ENCODE results near the gene CNKSR3. TPM values are rescaled to one million over a fixed set of nuclear protein-coding genes. Genes with fewer than 3 reads are reported as not detected.
A peak's percentile ranks its signal among the peaks of the same experiment; 100 is the strongest.

CNKSR3 gene
- total and polyA plus RNA-seq, 12 donors: 4.2 to 42.2 (median 24.1) TPM

DNA sequence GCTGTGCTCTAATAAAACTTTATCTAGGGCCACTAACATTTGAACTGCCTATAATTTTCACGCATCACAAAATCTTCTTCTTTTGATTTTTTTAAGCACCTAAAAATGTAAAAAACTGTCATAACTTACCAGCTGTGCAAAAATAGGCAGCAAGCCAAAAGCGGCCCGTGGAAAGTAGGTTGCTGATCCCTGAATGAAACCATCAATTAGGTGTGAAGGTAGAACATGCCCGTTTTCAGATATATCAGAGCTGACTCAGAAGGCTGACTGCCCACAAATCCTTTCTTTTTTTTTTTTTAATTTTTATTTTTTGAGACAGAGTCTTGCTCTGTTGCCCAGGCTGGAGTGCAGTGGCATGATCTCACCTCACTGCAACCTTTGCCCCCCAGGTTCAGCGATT, 149.0 kb downstream of the CNKSR3 start:
- no peak for ATAC-seq
- Histone ChIP-seq H3K27ac (no peak overlapping the region), H3K4me3 (no peak overlapping the region), H3K27me3 (no peaks in the 10 kb centered on the region), H3K9me3 (no peaks in the 10 kb centered on the region), H3K36me3 (no peaks in the 10 kb centered on the region), H3K4me1 (peaks cover 0 to 21% (median 0%) of the 10 kb centered on the region in 9 donors)
- WGBS, 2 donors: 92 to 95% methylated on average over 5 of the region's 5 CpGs
- TF ChIP-seq, protein P1, sequence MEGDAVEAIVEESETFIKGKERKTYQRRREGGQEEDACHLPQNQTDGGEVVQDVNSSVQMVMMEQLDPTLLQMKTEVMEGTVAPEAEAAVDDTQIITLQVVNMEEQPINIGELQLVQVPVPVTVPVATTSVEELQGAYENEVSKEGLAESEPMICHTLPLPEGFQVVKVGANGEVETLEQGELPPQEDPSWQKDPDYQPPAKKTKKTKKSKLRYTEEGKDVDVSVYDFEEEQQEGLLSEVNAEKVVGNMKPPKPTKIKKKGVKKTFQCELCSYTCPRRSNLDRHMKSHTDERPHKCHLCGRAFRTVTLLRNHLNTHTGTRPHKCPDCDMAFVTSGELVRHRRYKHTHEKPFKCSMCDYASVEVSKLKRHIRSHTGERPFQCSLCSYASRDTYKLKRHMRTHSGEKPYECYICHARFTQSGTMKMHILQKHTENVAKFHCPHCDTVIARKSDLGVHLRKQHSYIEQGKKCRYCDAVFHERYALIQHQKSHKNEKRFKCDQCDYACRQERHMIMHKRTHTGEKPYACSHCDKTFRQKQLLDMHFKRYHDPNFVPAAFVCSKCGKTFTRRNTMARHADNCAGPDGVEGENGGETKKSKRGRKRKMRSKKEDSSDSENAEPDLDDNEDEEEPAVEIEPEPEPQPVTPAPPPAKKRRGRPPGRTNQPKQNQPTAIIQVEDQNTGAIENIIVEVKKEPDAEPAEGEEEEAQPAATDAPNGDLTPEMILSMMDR (IDR thresholded peaks at IDR 0.05): no peak
- no peak for DNase-seq
- intact Hi-C loops (cut with DNase I): loop anchor here in 1 of 10 donors (10.0 kb wide), 1 partner anchor 207 kb away; no protein-coding TSS in a partner anchor

DNA sequence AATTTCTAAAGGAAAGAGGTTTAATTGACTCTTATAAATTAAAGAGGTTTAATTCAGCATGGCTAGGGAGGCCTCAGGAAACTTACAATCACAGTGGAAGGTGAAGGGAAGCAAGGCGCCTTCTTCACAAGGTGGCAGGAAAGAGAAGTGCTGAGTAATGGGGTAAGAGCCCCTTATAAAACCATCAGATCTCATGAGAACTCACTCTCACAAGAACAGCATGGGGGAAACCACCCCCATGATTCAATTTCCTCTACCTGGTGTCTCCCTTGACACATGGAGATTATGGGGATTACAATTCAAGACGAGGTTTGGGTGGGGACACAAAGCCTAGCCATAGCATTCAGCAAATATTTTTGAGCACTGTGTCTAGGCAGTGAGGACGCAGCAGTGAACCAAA, 150.0 kb downstream of the CNKSR3 start:
- H3K27me3 ChIP-seq: no peaks in the 10 kb centered on the region
- WGBS, 2 donors: 96 to 97% methylated on average over 3 of the region's 3 CpGs
- H3K27ac ChIP-seq: no peak overlapping the region
- intact Hi-C loops (cut with DNase I): loop anchor here in 1 of 10 donors (10.0 kb wide), 1 partner anchor 206 kb away; no protein-coding TSS in a partner anchor
- TF ChIP-seq, protein P1 (IDR thresholded peaks at IDR 0.05): no peak
- peaks cover 0 to 31% (median 0%) of the 10 kb centered on the region in 9 donors for H3K4me1 ChIP-seq
- no peak overlapping the region for H3K4me3 ChIP-seq
- no peaks in the 10 kb centered on the region for H3K36me3 ChIP-seq
- no peaks in the 10 kb centered on the region for H3K9me3 ChIP-seq
- ATAC-seq (no peak), DNase-seq (no peak)

DNA sequence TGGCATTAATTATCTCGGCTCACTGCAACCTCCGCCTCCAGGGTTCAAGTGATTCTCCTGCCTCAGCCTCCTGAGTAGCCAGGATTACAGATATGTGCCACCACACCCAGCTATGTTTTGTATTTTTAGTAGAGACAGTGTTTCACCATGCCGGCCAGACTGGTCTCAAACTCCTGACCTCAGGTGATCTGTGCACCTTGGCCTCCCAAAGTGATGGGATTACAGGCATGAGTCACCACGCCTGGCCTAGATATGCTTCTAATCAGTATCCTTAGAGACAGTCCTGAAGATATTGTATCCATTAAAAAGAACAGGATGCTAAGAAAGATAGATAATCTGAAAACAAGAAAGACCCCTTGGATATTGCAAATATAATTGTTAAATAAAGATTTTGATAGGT, 150.8 kb downstream of the CNKSR3 start:
- WGBS, 2 donors: 80 to 82% methylated on average over 4 of the region's 4 CpGs
- DNase-seq (no peak), ATAC-seq (no peak)
- intact Hi-C loops (cut with DNase I): loop anchor here in 1 of 10 donors (10.0 kb wide), 1 partner anchor 205 kb away; no protein-coding TSS in a partner anchor
- Histone ChIP-seq H3K27ac (no peak overlapping the region), H3K9me3 (no peaks in the 10 kb centered on the region), H3K36me3 (no peaks in the 10 kb centered on the region), H3K4me3 (no peak overlapping the region), H3K4me1 (peaks cover 0 to 36% (median 0%) of the 10 kb centered on the region in 9 donors), H3K27me3 (no peaks in the 10 kb centered on the region)
- TF ChIP-seq, protein P1 (IDR thresholded peaks at IDR 0.05): no peak

DNA sequence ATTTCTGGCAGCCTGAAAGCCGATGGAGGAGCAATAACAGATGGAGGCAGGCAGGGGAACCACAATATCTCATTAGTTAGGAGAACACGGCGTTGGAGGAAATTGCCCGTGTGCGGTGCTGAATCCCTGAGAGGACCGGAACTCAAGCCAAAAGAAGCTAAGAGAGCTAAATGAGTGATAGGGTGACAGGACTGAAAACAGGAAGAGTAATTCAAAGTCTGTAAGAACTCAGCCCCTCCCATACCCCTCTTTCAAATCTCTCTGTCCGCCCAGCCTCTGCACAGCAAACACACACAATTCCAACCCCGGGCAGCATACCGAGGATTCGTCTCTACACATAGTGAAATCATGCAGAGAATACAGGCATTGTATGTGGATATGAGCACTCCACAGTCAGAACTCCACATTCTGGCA, 151.3 kb downstream of the CNKSR3 start:
- peak overlapping the region in 2 of 10 donors; percentile 5 to 22 for H3K4me3 ChIP-seq
- no peak overlapping the region for H3K27ac ChIP-seq
- DNase-seq: no peak
- H3K36me3 ChIP-seq: no peaks in the 10 kb centered on the region
- TF ChIP-seq, protein P1 (IDR thresholded peaks at IDR 0.05): no peak
- H3K9me3 ChIP-seq: no peaks in the 10 kb centered on the region
- intact Hi-C loops (cut with DNase I): no loop called here
- WGBS, 2 donors: 39 to 50% methylated on average over 10 of the region's 10 CpGs
- H3K4me1 ChIP-seq: peaks cover 0 to 36% (median 0%) of the 10 kb centered on the region in 9 donors
- peak in 4 of 8 donors; percentile 31 to 56 (median 36) for ATAC-seq
- H3K27me3 ChIP-seq: no peaks in the 10 kb centered on the region

Measured in heart right ventricle (tissue), 16 donors.